Small intestine (tissue), 4 donors: ENCODE results near the gene CSRNP3. TPM values are rescaled to one million over a fixed set of nuclear protein-coding genes. Genes with fewer than 3 reads are reported as not detected.

Experiments
- polyA plus RNA-seq, 4 donors: library from polyadenylated mRNA; stranded (reverse) in 3 of 4; unstranded in 1 of 4; fragments of 200-250 nt in 3 of 4; fragments of 120-200 nt in 1 of 4; gene quantifications; one replicate each; pipeline versions ENCODE4 v1.2.1 to v1.2.3, GENCODE V29; 2013
- donor health status: healthy with polysubstance abuse.
- donor health status: Bipolar disorder and iron deficiency.
- donor health status: healthy.

CSRNP3 gene
- polyA plus RNA-seq, 4 donors = under 0.01 to 3.7 (median 0.56) TPM

Other genes starting within 250 kb of the CSRNP3 start
- gene SCN2A, start 230.3 kb upstream of the CSRNP3 start, polyA plus RNA-seq = under 1 TPM in 2 of 4 donors, not detected in 2; 0.25 to 0.54 TPM